Thyroid gland (tissue), 4 donors: ENCODE data around the gene RPS14. TPM values are rescaled to one million over a fixed set of nuclear protein-coding genes. Genes with fewer than 3 reads are reported as not detected.
"Not testable (repeated sequence)": the region's sequence is repeated elsewhere in the genome, so short reads cannot be mapped to it uniquely, and the experiment has no call there.

Experiments
- DNase-seq, 2 donors: peaks; one replicate each; pipeline ENCODE4 v3.0.0-alpha.2; 2019
- H3K27ac ChIP-seq, 3 donors: fragments of 200-600 bp; sonication (generic); 1 replicate in 2 of 3; 2 replicates in 1 of 3; pipeline ENCODE4 v1.5.1; 2016 to 2019; ENCODE audit warnings: mild to moderate bottlenecking in 1 of 3, moderate library complexity in 1 of 3
- H3K27me3 ChIP-seq: fragments of 200-600 bp; sonication (generic); one replicate; pipeline ENCODE4 v1.5.1; 2019
- H3K36me3 ChIP-seq, 2 donors: fragments of 200-600 bp; sonication (generic); one replicate each; pipeline ENCODE4 v1.5.1; 2016 to 2019
- H3K4me1 ChIP-seq, 2 donors: fragments of 200-600 bp; sonication (generic); one replicate each; pipeline ENCODE4 v1.5.1; 2017 to 2019
- H3K4me3 ChIP-seq, 3 donors: fragments of 200-600 bp; sonication (generic); replicated peaks in 1 of 3; 1 replicate in 2 of 3; 2 replicates in 1 of 3; pipeline ENCODE4 v1.5.1; 2016; ENCODE audit warnings: mild to moderate bottlenecking in 1 of 3
- H3K9me3 ChIP-seq: fragments of 200-600 bp; sonication (generic); one replicate; pipeline ENCODE4 v1.5.1; 2017
- POLR2A ChIP-seq, 2 donors: fragments of 450-650 bp; IDR thresholded peaks; one replicate each; pipeline ENCODE4 v1.6.1; 2017; ENCODE audit warnings: antibody characterized with exemption in 2 of 2, mild to moderate bottlenecking in 2 of 2, moderate library complexity in 1 of 2
- WGBS, 2 donors: methylation state at CpG; one replicate each; pipeline ENCODE4 v1.1.5; 2017; 5-methylcytosine and 5-hydroxymethylcytosine counted together
- intact Hi-C: fragments of 100-400 bp; cut with DNase I; formaldehyde crosslinking; loops from one replicate; pipeline ENCODE4 v1.15.1; 2023
- total RNA-seq, 4 donors: library from RNA; depleted of rRNA; stranded (reverse); fragments of >200 nt; gene quantifications; one replicate each; pipeline ENCODE4 v1.2.3, GENCODE V29; 2016
- TF ChIP-seq, protein P1 (sequence below), 6 experiments: fragments of 200-600 bp in 3 of 6; fragments of 450-650 bp in 3 of 6; sonication (generic) in 3 of 6; IDR thresholded peaks; one replicate each; pipeline ENCODE4 v1.5.1; 2016 to 2019; ENCODE audit warnings: antibody characterized with exemption in 6 of 6, mild to moderate bottlenecking in 2 of 6, inconsistent platforms in 1 of 6, moderate library complexity in 1 of 6

The RPS14 gene
- total RNA-seq, 4 donors from 2014 or later, result 2,017 to 5,540 (median 2,786) TPM

DNA sequence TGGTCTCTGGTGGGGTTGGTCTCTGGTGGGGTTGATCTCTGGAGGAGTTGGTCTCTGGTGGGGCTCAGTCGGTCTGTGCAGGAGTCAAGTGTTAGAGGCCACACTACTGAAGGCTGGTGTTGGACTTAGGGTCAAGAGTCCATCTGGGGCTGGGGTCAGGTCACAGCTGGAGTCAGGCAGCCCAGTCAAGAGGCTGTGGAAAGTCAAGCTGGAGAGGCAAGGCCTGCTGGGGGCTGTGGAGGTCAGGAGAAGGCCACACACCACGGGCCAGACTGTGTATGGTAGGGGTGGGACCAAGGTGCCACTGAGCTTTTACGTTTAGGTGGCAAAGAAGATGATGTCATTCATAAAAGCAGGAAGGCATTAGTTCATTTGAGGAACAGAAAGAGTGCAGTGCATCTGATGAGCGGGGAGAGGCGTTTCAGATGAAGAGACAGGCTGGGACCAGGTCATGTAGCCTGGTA is 20.1 kb downstream of the RPS14 start:
- no peak for DNase-seq
- no peak overlapping the region for H3K27ac ChIP-seq
- H3K4me1 ChIP-seq, result peaks cover 0 to 8% of the 10 kb centered on the region in 2 donors
- WGBS, 2 donors, result 89 to 94% methylated on average over 5 of the region's 5 CpGs
- no peaks in the 10 kb centered on the region for H3K36me3 ChIP-seq
- no peaks in the 10 kb centered on the region for H3K9me3 ChIP-seq
- intact Hi-C loops, result no loop called here
- H3K4me3 ChIP-seq, result no peak overlapping the region
- no peaks in the 10 kb centered on the region for H3K27me3 ChIP-seq
- TF ChIP-seq, protein P1, sequence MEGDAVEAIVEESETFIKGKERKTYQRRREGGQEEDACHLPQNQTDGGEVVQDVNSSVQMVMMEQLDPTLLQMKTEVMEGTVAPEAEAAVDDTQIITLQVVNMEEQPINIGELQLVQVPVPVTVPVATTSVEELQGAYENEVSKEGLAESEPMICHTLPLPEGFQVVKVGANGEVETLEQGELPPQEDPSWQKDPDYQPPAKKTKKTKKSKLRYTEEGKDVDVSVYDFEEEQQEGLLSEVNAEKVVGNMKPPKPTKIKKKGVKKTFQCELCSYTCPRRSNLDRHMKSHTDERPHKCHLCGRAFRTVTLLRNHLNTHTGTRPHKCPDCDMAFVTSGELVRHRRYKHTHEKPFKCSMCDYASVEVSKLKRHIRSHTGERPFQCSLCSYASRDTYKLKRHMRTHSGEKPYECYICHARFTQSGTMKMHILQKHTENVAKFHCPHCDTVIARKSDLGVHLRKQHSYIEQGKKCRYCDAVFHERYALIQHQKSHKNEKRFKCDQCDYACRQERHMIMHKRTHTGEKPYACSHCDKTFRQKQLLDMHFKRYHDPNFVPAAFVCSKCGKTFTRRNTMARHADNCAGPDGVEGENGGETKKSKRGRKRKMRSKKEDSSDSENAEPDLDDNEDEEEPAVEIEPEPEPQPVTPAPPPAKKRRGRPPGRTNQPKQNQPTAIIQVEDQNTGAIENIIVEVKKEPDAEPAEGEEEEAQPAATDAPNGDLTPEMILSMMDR (IDR thresholded peaks at IDR 0.05), result no peak
- TF ChIP-seq POLR2A (IDR thresholded peaks at IDR 0.05), result no peak

DNA sequence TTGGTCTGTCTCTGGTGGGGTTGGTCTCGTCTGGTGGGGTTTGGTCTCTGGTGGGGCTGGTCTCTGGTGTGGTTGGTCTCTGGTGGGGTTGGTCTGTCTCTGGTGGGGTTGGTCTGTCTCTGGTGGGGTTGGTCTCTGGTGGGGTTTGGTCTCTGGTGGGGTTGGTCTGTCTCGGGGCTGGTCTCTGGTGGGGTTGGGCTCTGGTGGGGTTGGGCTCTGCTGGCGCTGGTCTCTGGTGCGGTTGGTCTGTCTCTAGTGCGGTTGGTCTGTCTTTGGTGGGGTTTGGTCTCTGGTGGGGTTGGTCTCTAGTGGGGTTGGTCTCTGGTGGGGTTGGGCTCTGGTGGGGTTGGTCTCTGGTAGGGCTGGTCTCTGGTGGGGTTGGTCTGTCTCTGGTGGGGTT is 20.6 kb downstream of the RPS14 start:
- H3K27me3 ChIP-seq, result no peaks in the 10 kb centered on the region
- no peak for DNase-seq
- WGBS, 2 donors, result 87 to 92% methylated on average over 4 of the region's 5 CpGs
- no peak overlapping the region for H3K4me3 ChIP-seq
- H3K36me3 ChIP-seq, result no peaks in the 10 kb centered on the region
- intact Hi-C loops, result no loop called here
- no peak overlapping the region for H3K27ac ChIP-seq
- H3K4me1 ChIP-seq, result peaks cover 0 to 8% of the 10 kb centered on the region in 2 donors
- TF ChIP-seq, protein P1 (IDR thresholded peaks at IDR 0.05), result no peak
- no peak for TF ChIP-seq POLR2A (IDR thresholded peaks at IDR 0.05)
- H3K9me3 ChIP-seq, result no peaks in the 10 kb centered on the region

- peak in 1 of 2 donors; percentile 6 for TF ChIP-seq POLR2A (IDR thresholded peaks at IDR 0.05)
- TF ChIP-seq, protein P1 (IDR thresholded peaks at IDR 0.05), result no peak
- H3K36me3 ChIP-seq, result no peaks in the 10 kb centered on the region
- no peaks in the 10 kb centered on the region for H3K9me3 ChIP-seq
- peaks cover 0 to 8% of the 10 kb centered on the region in 2 donors for H3K4me1 ChIP-seq
- 39 to 51% methylated on average over 18 of the region's 18 CpGs for WGBS, 2 donors
- no peak overlapping the region for H3K4me3 ChIP-seq
- peak overlapping the region in 2 of 3 donors; percentile 24 to 63 for H3K27ac ChIP-seq
- no peaks in the 10 kb centered on the region for H3K27me3 ChIP-seq
- intact Hi-C loops, result no loop called here
- DNase-seq, result peak; percentile 67 to 75
Observed at GRCh38 chr5:150428106-150428876, 21.2 kb downstream of the RPS14 start.

DNA sequence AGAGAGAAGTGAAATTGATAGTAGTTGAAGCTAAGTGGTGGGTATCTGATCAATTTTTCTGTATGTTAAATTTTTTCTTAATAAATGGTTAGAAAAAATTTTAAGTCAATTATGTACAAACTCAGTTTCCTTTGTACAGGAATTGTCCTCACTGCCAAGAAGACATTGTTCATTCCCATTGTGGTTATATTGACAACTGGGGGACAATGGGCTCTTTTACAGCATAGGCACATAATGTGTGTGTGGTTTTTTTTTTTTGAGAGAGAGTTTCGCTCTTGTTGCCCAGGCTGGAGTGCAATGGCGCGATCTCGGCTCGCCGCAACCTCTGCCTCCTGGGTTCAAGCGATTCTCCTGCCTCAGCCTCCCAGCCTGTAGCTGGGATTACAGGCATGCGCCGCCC is 23.4 kb downstream of the RPS14 start:
- H3K27ac ChIP-seq, H3K36me3 ChIP-seq, H3K27me3 ChIP-seq, DNase-seq, intact Hi-C loops, H3K4me3 ChIP-seq, H3K4me1 ChIP-seq, H3K9me3 ChIP-seq: not testable (repeated sequence)
- 97 to 98% methylated on average over 9 of the region's 9 CpGs for WGBS, 2 donors

DNA sequence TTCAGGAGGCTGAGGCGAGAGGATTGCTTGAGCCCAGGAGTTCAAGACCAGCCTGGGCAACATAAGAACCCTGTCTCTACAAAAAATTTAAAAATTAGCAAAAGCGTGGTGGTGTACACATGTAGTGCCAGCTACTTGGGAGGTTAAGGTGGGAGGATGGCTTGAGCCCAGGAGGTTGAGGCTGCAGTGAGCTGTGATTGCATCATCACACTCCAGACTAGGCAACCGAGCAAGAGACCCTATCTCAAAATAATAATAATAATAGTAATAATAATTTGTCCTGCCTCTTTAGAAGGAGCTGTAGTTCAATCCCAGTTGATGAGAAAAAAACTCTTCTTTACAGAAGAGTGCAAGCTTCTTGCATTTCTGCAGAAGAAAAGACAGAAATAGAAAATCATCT is 26.8 kb downstream of the RPS14 start:
- WGBS, 2 donors, result 57 to 80% methylated on average over 3 of the region's 3 CpGs
- intact Hi-C loops, result no loop called here

More for the DNA sequence above, 26.8 kb downstream of the RPS14 start:
- no peaks in the 10 kb centered on the region for H3K36me3 ChIP-seq
- H3K27me3 ChIP-seq, result no peaks in the 10 kb centered on the region
- no peak overlapping the region for H3K4me3 ChIP-seq
- no peak overlapping the region for H3K27ac ChIP-seq
- DNase-seq, result no peak
- H3K9me3 ChIP-seq, result no peaks in the 10 kb centered on the region
- H3K4me1 ChIP-seq, result peaks cover 0 to under 1% of the 10 kb centered on the region in 2 donors
- no peak for TF ChIP-seq POLR2A (IDR thresholded peaks at IDR 0.05)
- TF ChIP-seq, protein P1 (IDR thresholded peaks at IDR 0.05), result no peak
